Putamen (tissue), 1 donor: ENCODE results near the gene NEK11.
"Not testable (repeated sequence)": the region's sequence is repeated elsewhere in the genome, so short reads cannot be mapped to it uniquely, and the experiment has no call there.

Experiments
- DNase-seq: peaks from one replicate; pipeline ENCODE4 v3.0.0-alpha.2; 2016; ENCODE audit warnings: low spot score

The NEK11 gene

GRCh38 chr3:131299836-131300235 lies 273.2 kb downstream of the NEK11 start:
- no peak for DNase-seq

- DNase-seq: no peak
Measured at GRCh38 chr3:131303848-131304247, 277.2 kb downstream of the NEK11 start.

- DNase-seq: no peak
Measured at GRCh38 chr3:131304890-131305289, 278.2 kb downstream of the NEK11 start.

GRCh38 chr3:131306242-131306641 lies 279.6 kb downstream of the NEK11 start:
- no peak for DNase-seq

GRCh38 chr3:131314318-131314717 lies 287.6 kb downstream of the NEK11 start:
- no peak for DNase-seq

DNA sequence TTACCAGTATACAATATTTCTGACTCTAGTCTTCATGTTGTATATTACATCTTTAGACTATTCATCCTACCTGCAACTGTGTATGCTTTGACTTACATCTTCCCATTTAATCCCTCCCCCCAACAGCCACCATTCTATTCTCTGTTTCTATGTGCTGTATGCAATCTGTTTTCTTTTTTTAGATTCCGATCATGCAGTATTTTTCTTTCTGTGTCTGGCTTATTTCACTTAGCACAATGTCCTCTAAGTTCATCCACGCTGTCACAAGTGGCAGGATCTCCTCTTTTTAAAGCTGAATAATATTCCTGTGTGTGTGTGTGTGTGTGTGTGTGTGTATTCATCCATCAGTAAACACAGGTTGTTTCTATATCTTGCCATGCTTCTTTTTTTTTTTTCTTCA lies 288.5 kb downstream of the NEK11 start:
- no peak for DNase-seq

DNA sequence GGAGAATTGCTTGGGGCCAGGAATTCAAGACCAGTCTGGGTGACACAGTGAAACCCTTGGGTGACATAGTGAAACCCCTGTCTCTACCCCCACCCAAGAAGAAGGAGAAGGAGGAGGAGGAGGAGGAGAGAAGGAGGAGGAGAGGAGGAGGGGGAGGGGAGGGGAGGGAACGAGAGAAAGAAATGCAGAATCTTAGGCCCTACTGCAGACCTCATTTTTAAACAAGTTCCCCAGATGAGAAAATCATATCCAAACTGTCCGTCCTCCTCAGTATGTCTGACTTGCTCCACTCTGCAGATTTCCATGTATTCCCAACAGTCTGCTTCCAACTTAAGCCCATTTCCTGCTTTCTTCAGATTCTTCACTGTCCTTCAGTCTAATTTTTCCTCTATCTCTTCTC lies 291.0 kb downstream of the NEK11 start:
- DNase-seq: no peak

DNA sequence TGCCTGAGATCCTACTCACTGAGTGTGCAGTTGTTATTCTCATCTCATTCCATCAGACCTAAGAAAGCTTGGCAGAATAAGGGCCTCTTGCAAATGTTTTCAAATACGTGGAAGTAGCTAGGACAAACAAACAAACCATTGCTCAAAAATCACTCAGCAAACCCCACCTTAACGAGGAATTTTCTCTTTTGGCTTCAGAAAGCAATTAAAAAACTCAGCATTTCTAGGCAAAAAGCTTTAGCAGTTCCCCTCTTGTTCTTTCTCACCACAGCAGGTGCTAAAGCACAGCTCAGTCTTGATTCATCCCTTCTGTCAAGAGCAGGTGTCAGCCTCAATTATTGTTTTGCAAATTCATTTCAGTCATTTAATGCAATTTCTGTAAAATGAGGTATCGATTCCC lies 296.3 kb downstream of the NEK11 start:
- DNase-seq: no peak

- DNase-seq: no peak
Measured at GRCh38 chr3:131323792-131324191, 297.1 kb downstream of the NEK11 start.

DNA sequence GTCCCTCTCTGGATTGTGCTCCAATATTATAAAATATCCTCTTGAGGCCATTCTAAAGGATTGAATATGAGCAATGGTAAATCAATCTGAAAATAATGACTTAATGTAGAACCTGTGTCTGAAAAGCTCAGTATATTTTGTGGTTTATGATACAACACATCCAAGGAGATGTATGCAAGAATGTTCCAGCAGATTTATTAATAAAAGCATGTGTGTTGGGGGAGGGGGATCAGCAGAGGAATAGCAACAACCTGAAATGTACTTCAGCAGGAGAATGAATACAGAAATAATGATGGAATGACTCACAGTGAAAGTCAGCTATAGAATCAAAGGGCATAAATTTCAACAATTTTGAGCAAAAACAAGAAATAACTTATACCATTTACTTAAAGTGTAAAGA lies 298.2 kb downstream of the NEK11 start:
- no peak for DNase-seq

DNA sequence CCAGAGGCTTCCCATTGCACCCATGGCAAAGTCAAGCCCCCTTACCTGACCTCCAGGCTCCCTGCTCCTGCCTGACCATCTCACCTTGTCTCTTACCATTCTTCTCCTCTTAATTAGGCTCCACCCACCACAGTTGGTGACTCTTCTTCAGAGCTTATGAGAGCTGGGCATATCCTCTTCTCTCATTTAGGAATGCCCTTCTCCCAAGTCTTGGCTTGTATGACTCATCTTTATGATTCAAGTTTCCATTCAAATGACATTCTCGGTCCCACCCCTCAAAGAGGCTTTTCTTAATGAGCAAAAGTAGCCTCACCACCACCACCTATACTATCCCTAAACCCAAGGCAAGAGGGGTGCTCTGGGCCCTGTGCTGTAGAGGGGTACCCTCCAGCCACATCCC lies 299.6 kb downstream of the NEK11 start:
- no peak for DNase-seq

DNA sequence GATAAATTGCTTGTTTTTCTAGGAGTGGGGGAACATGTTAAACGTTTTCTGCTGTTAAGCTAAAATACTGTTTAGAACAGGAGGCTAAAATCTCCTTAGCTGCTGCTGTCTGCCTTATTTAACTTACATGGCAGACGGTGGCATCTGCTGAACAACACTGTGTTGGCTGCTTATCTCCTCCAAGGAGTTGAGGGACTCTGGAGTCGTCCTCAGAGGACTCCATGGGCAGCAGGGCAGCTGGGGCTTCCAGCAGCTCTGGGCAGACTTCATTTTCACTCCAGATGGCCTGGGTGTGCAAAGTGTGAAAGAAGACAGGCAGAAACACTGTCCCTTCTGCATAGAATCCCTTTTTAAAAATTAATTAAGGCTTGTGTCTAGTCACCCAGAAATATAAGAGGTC lies 302.0 kb downstream of the NEK11 start:
- no peak for DNase-seq

GRCh38 chr3:131329774-131330173 lies 303.1 kb downstream of the NEK11 start:
- no peak for DNase-seq

- not testable (repeated sequence) for DNase-seq
Measured at GRCh38 chr3:131331456-131332085, 304.9 kb downstream of the NEK11 start.

DNA sequence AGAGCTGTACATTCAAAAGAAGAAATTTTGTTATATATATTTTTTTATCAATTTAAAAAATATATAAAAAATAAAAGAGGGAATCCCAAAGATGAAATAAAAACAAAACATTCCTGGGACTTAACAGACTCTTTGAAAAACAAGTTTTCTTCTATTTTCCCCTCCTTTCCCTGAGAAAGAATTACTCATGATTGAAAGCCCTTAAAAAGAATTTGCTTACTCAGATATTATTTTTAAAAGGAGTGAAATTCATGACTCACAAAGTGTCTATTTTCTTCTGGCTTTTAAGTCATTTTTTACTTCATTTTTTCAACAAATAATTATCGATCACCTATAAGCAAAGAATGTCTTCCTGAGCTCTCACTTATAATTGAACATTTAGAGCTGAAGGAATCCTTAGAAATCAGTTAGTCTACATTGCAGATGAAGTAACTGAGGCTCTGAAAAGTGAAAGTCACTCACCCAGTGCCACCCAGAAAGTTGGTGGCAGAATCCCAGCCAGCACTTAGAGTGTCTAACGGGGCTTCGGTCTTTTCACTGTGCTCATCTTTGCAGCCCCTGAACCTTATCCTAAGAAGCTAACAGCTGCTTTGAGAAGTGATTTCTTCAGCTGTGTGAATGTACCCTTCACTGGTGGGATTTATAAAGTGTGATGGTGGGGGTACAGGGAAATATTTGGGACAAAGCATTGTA lies 312.4 kb downstream of the NEK11 start:
- no peak for DNase-seq

- no peak for DNase-seq
Measured at GRCh38 chr3:131341761-131342160, 315.1 kb downstream of the NEK11 start.

DNA sequence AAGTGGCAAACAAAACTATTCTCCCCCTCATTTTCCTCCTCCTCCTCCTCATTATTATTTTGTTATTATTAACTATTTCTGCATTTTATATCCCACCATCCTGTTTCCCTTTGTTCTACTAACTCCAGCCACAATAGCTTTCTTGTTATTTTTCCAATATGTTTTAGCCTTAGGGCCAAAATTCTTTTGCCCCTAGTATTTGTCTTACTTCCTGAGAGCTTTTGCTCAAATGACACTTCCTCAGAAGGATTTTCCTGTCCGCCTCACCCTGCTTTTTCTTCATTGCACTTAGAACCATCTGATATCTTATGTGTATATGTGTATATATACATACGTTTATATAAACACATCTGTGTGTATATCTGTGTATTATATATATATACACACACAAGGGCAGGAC lies 322.2 kb downstream of the NEK11 start:
- DNase-seq: no peak

DNA sequence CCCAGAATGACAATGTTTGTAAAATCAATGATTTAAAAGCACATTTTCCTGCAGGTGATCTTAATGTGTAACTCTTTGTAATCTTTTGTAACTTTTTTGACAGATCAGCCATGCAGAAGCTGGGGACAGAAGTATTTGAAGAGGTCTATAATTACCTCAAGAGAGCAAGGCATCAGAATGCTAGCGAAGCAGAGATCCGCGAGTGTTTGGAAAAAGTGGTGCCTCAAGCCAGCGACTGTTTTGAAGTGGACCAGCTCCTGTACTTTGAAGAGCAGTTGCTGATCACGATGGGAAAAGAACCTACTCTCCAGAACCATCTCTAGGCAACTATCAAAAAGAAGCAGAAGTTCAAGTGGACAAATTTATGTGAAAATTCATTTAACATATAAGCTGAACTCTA lies 322.8 kb downstream of the NEK11 start:
- DNase-seq: no peak

DNA sequence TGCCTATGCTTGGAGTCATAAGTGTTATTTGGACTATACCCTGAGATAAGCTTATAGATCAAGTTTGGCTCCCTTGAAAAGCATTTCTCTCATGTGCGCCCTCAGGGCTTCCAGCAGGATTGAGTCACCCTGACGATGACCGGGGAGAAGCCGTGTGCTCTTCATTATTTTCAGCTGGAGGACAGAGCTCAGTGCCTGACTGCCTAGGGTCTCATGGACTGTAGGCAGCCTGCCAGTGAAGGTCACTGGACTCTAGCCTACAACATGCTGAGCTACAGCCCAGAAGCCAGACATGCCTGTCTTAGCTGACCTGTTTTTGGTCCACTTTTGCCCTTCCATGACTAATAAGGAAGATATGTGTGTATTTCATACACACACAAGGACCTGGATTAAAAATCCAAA lies 323.3 kb downstream of the NEK11 start:
- no peak for DNase-seq

GRCh38 chr3:131350506-131350905 lies 323.8 kb downstream of the NEK11 start:
- DNase-seq: no peak

- DNase-seq: no peak
Measured at GRCh38 chr3:131353016-131353877, 326.6 kb downstream of the NEK11 start.

DNA sequence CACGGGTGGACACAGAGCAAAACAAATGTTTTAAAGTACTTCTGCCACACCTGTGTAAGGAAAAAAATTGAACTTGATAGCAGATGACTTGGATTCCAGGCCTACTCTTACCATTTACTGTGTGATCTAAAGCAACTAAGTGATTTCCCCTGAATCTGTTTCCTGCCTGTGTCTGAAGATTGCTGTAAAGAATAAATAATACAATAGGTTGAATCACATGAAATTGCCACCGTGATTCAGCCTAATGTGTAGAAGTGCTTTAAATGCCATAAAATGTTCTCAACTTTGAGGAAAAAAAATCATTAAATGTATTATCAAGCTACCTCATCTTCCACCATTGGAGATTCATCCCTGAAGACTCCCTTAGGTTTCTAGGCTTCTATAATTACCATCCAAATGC lies 327.3 kb downstream of the NEK11 start:
- DNase-seq: no peak

- no peak for DNase-seq
Measured at GRCh38 chr3:131356006-131356595, 329.4 kb downstream of the NEK11 start.
